Loucy (cell line): ENCODE results near the gene PRRC2A.
A peak's percentile ranks its signal among the peaks of the same experiment; 100 is the strongest.

Experiments
- H2AFZ ChIP-seq: fragments of 200-600 bp; sonication (generic); 2 replicates; pipeline ENCODE4 v1.6.0; 2016; ENCODE audit warnings: antibody characterized with exemption, mild to moderate bottlenecking, low read length, moderate library complexity
- H3F3A ChIP-seq: fragments of 200-600 bp; 2 replicates; pipeline ENCODE4 v1.6.0; 2016; ENCODE audit warnings: antibody characterized with exemption, low read depth, mild to moderate bottlenecking
- H3K27me3 ChIP-seq: fragments of 200-600 bp; sonication (generic); 2 replicates; pipeline ENCODE4 v1.6.1; 2014; ENCODE audit warnings: low read length, mild to moderate bottlenecking; ENCODE audit not compliant: insufficient read depth, poor library complexity, severe bottlenecking
- H3K36me3 ChIP-seq: fragments of 200-600 bp; sonication (generic); 2 replicates; pipeline ENCODE4 v1.6.1; 2016; ENCODE audit warnings: low read length; ENCODE audit not compliant: insufficient read depth
- H3K4me1 ChIP-seq: fragments of 200-600 bp; sonication (generic); 2 replicates; pipeline ENCODE4 v1.5.1; 2014; ENCODE audit warnings: low read length, mild to moderate bottlenecking; ENCODE audit not compliant: insufficient read depth, poor library complexity, severe bottlenecking
- H3K4me2 ChIP-seq: fragments of 200-600 bp; sonication (generic); 2 replicates; pipeline ENCODE4 v1.6.0; 2014; ENCODE audit warnings: antibody characterized with exemption, low read length, low read depth, mild to moderate bottlenecking; ENCODE audit not compliant: poor library complexity, severe bottlenecking
- H3K4me3 ChIP-seq: fragments of 200-600 bp; sonication (generic); 2 replicates; pipeline ENCODE4 v1.5.1; 2014; ENCODE audit warnings: low read length, mild to moderate bottlenecking, mixed read lengths; ENCODE audit not compliant: poor library complexity, severe bottlenecking
- H3K79me2 ChIP-seq: fragments of 200-600 bp; sonication (generic); 2 replicates; pipeline ENCODE4 v1.6.1; 2014; ENCODE audit warnings: low read length; ENCODE audit not compliant: insufficient read depth
- H3K9ac ChIP-seq: fragments of 200-600 bp; sonication (generic); 2 replicates; pipeline ENCODE4 v1.6.0; 2014; ENCODE audit warnings: mild to moderate bottlenecking, low read depth, low read length, moderate library complexity; ENCODE audit not compliant: poor library complexity, severe bottlenecking
- H3K9me2 ChIP-seq: fragments of 200-600 bp; sonication (generic); replicated peaks from 2 replicates; pipeline ENCODE4 v1.6.1; 2016; ENCODE audit warnings: low read depth, low read length, mixed read lengths
- H3K9me3 ChIP-seq: fragments of 200-600 bp; sonication (generic); 2 replicates; pipeline ENCODE4 v1.6.1; 2014; ENCODE audit warnings: mild to moderate bottlenecking, antibody characterized with exemption, low read length, low read depth; ENCODE audit not compliant: insufficient read depth
- H4K20me1 ChIP-seq: fragments of 200-600 bp; sonication (generic); 2 replicates; pipeline ENCODE4 v1.6.0; 2014; ENCODE audit warnings: antibody characterized with exemption, low read length, mild to moderate bottlenecking; ENCODE audit not compliant: insufficient read depth, poor library complexity, severe bottlenecking
- EZH2phosphoT487 ChIP-seq: fragments of 200-600 bp; IDR thresholded peaks from 2 replicates; pipeline ENCODE4 v1.6.1; 2018; ENCODE audit warnings: antibody characterized with exemption, mild to moderate bottlenecking, moderate library complexity, borderline replicate concordance
- TF ChIP-seq, protein P1 (sequence below): fragments of 200-600 bp; sonication (generic); conservative IDR thresholded peaks from 2 replicates; pipeline ENCODE4 v1.5.1; 2014; ENCODE audit warnings: mild to moderate bottlenecking, antibody characterized with exemption, low read length

PRRC2A gene

DNA sequence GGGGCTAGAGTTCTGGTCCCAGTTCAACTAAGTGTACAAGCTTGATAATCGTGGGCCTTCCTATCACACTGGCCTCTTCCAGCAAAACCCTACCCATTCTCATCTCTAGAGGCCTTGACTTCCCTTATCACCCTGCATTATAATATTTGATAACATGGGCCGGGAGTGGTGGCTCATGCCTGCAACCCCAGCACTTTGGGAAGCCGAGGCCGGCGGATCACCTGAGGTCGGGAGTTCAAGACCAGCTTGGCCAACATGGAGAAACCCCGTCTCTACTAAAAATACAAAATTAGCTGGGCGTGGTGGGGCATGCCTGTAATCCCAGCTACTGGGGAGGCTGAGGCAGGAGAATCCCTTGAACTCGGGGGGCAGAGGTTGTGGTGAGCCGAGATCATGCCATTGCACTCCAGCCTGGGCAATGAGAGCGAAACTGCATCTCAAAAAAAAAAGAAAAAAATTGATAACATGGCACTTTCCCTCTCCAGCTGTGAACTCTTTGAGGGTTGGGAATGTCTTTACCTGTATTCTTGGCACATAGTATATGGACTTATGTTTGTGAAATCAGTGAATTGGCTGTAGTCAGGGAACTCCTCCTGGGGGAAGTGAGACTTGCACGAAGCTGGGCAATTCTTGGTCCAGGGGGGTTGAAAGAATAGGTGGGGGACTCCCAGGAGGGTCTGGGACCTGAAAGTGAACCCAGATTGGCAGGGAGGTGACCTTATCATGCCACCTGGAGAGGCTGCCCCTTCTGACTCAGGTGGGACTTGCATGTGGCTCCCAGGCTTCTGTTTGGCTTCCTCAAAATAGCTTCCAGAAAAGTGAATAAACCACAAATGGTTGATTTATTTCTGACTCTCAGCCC lies 41.0 kb downstream of the PRRC2A start:
- H3K4me1 ChIP-seq = peaks cover 53% of the 10 kb centered on the region
- no peak overlapping the region for H2AFZ ChIP-seq
- H3K9ac ChIP-seq = peak overlapping the region; percentile 88
- H3F3A ChIP-seq = no peaks in the 10 kb centered on the region
- H3K79me2 ChIP-seq = peaks cover 61% of the 10 kb centered on the region
- H3K4me2 ChIP-seq = peak overlapping the region; percentile 93
- no peaks in the 10 kb centered on the region for H3K9me2 ChIP-seq
- no peaks in the 10 kb centered on the region for H3K36me3 ChIP-seq
- H3K27me3 ChIP-seq = no peaks in the 10 kb centered on the region
- peak overlapping the region; percentile 92 for H3K4me3 ChIP-seq
- no peaks in the 10 kb centered on the region for H3K9me3 ChIP-seq
- H4K20me1 ChIP-seq = peaks cover 15% of the 10 kb centered on the region
- TF ChIP-seq, protein P1, sequence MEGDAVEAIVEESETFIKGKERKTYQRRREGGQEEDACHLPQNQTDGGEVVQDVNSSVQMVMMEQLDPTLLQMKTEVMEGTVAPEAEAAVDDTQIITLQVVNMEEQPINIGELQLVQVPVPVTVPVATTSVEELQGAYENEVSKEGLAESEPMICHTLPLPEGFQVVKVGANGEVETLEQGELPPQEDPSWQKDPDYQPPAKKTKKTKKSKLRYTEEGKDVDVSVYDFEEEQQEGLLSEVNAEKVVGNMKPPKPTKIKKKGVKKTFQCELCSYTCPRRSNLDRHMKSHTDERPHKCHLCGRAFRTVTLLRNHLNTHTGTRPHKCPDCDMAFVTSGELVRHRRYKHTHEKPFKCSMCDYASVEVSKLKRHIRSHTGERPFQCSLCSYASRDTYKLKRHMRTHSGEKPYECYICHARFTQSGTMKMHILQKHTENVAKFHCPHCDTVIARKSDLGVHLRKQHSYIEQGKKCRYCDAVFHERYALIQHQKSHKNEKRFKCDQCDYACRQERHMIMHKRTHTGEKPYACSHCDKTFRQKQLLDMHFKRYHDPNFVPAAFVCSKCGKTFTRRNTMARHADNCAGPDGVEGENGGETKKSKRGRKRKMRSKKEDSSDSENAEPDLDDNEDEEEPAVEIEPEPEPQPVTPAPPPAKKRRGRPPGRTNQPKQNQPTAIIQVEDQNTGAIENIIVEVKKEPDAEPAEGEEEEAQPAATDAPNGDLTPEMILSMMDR = no peak
- no peak for TF ChIP-seq EZH2phosphoT487

DNA sequence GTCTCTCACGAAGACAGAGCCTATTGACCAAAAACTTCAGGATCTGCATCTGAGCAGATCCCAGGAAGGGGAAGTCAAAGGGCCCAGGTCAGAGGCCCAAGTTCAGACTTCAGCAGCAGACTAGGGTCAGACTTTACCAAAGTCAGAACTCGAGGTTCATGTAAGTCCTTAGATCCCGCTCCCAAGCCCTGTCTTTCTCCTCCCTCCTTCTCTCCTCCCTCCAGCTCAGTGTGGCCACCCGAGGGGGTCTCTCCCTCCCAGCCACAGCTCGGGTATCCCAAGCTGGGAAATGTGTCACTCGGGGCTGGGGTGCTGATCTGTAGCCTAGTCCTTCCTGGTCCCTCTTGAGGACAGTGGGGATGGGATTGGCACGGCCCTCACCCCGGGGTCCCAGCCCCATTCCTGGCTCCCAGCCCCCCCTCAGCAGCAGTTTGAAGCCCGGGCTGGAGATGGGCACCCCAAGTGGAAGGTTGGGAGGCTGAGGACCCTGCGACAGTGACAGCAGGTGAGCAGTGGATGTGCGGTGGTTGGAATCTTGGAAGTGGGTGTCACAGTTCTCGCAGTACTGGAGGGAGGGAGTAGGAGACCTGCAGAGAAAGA lies 41.7 kb downstream of the PRRC2A start:
- Histone ChIP-seq H3K4me1 (peaks cover 59% of the 10 kb centered on the region), H3K9me2 (no peaks in the 10 kb centered on the region), H3K4me3 (no peak overlapping the region), H3K4me2 (peak overlapping the region; percentile 95), H4K20me1 (peaks cover 20% of the 10 kb centered on the region), H3K36me3 (peaks cover under 1% of the 10 kb centered on the region; the same call in 1 of the 2 replicates), H3F3A (no peaks in the 10 kb centered on the region), H3K9me3 (no peaks in the 10 kb centered on the region), H3K27me3 (no peaks in the 10 kb centered on the region), H2AFZ (no peak overlapping the region), H3K9ac (no peak overlapping the region), H3K79me2 (peaks cover 69% of the 10 kb centered on the region)
- TF ChIP-seq, protein P1 = no peak
- no peak for TF ChIP-seq EZH2phosphoT487

DNA sequence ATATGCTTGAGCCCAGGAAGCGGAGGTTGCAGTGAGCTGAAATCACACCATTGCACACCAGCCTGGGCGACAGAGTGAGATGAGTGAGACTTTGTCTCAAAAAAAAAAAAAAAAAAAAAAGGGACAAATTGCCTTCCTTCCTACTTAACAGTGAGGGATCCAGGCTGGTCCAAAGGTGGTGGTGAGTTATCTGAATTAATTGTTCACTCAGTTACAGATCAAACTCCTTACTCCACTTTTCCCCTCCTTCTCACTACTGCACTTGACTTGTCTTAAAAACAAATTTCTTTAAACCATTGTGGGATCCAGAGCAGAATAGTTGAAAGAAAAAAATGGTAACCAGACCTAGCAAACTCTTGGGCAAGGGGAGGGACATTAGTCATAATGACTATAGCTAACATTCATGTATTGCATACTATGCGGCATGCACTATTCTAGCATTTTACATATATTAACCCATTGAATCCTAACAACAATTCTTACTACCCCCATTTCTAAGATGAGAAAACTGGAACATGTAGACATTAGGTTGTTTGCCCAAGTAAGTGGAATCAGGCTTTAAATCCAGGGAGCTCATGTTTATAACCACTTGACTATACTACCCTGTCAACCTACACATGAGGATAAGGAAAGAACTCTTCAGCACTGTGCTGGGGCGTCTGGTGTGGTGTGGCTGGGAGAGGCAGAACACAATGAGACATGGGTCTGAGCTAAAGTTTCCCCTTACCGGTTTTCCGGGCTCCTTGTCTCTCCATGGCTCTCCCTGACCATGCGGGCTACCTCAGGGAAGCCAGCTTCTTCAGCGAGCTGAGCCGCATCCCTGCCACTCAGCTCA lies 42.8 kb downstream of the PRRC2A start:
- H3K27me3 ChIP-seq = no peaks in the 10 kb centered on the region
- H3K4me1 ChIP-seq = peaks cover 59% of the 10 kb centered on the region
- no peak overlapping the region for H2AFZ ChIP-seq
- H3K9me2 ChIP-seq = no peaks in the 10 kb centered on the region
- H3K36me3 ChIP-seq = peaks cover 12% of the 10 kb centered on the region; the same call in 1 of the 2 replicates
- no peak for TF ChIP-seq EZH2phosphoT487
- TF ChIP-seq, protein P1 = no peak
- peak overlapping the region; percentile 88 for H3K4me3 ChIP-seq
- no peaks in the 10 kb centered on the region for H3F3A ChIP-seq
- no peaks in the 10 kb centered on the region for H3K9me3 ChIP-seq
- H3K9ac ChIP-seq = peak overlapping the region; percentile 98
- H3K79me2 ChIP-seq = peaks cover 74% of the 10 kb centered on the region
- peaks cover 25% of the 10 kb centered on the region for H4K20me1 ChIP-seq
- peak overlapping the region; percentile 95 for H3K4me2 ChIP-seq
